ENCODE data around the gene GHRH.

The GHRH gene

GRCh38 chr20:37259865-37260264 is 1.7 kb downstream of the GHRH start:
- no peak for DNase-seq

GRCh38 chr20:37259031-37259430 is 2.6 kb downstream of the GHRH start:
- DNase-seq, result no peak

DNA sequence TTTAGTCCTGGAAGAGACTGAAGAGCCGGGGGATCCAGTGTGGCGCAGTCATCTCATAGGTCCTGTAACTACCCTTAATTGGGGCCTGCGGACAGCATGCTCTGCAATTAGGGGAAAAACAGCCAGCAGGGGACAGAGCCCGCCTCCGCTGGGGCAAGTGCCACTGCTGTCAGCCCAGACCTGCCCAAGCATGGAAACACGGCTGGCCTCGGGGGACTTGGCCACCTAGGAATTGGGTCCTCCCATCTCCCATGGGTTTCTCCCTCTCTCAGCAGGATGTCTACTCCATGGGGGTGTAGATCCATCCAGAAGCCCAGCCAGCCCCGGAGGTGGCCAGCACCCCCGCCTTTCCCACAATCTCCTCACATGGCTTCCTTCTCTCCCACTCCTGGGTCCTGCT is 3.6 kb downstream of the GHRH start:
- DNase-seq, result no peak

DNA sequence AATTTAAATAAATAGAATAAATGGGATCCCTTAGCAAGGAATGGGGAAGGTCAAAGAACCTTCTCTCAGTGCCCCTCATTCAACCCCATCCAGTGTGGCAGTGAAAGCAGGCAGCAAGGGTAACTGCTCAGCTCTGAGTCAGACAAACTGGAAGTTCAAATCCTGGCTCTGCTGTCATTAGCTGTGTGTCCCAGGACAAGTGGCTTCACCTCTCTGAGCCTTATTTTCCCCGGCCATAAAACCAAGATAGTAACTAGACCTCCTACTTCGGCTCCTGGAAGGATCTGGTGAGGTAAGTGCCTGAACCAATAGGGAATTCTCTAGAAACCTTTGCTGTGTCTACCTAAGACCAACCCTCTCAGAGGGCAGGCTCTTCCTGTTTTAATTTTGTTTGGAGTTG is 4.1 kb downstream of the GHRH start:
- no peak for DNase-seq

DNA sequence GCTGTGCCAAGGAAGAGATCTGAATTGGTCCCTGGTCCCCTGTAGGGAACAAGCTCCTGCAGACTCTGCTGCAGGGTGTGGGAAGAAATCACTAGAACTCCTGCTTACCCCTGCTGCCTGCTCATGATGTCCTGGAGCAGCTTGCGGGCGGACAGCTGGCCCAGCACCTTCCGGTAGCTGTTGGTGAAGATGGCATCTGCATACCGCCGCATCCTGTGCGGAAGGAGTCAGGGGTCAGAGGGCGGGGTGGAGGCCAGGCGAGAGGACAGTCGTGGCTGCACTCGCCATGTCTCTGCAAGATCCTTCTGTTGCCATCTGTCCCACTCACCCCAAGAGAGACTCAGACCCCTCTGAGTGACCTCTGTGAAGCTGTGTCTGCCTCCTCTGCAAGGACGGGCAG is 5.3 kb downstream of the GHRH start:
- no peak for DNase-seq

GRCh38 chr20:37254114-37254878 is 7.3 kb downstream of the GHRH start:
- DNase-seq, result no peak

DNA sequence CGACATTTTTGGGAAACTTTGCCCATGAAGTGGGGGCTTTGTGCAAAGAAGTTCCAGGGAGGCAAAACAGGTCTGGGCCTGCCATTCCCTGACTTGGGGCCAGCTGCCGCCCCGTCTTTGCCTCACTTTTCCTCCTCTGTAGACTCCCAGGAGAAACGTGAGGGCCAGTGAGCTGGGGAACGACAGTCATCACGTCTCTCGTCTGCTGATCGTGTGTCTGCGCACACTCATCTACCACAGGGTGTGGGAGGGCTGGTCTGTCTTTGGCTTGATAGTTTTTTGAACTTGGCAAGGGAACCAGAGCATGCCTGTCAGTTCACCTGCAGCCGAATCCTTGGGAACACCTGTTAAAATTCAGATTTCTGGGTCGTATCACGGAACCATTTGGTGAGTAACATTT is 8.5 kb downstream of the GHRH start:
- no peak for DNase-seq

GRCh38 chr20:37251825-37252477 is 9.7 kb downstream of the GHRH start:
- DNase-seq, result no peak

DNA sequence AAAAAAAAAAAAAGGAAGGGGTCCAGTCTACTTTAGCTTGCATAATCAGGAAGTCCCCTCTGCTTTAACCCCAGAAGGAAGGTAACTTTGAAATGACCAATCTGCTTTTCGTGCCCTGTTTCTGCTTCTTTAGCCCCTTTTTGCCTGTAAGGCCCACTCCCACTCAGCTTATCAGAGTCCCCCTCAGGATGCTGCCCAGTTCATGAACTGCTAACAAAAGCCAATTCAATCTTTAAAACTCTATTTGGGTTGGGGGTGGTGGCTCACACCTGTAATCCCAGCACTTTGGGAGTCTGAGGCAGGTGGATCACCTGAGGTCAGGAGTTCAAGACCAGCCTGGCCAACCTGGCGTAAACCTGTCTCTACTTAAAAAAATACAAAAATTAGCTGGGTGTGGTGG is 12.3 kb downstream of the GHRH start:
- no peak for DNase-seq

- no peak for DNase-seq
Observed at GRCh38 chr20:37247547-37247946, 14.1 kb downstream of the GHRH start.

DNA sequence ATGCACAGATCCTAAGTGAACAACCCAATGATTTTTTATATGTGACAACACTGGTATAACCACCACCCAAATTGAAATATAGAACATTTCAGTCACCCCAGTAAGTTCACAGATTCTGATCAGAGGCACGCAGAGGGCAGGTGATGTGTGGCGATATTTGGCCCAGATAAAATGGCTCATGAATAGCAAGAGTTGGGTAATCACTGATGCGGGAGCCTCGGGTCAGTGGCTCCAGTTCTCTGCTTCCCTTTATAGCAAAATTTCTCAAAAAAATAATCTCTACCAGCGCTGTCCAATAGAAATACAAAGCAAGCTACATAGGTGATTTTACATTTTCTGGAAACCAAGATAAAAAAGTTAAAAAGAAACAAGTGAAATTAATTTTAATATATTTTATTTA is 14.9 kb downstream of the GHRH start:
- DNase-seq, result no peak

GRCh38 chr20:37245216-37246150 is 16.1 kb downstream of the GHRH start:
- DNase-seq, result no peak

GRCh38 chr20:37244572-37244957 is 17.0 kb downstream of the GHRH start:
- DNase-seq, result no peak

DNA sequence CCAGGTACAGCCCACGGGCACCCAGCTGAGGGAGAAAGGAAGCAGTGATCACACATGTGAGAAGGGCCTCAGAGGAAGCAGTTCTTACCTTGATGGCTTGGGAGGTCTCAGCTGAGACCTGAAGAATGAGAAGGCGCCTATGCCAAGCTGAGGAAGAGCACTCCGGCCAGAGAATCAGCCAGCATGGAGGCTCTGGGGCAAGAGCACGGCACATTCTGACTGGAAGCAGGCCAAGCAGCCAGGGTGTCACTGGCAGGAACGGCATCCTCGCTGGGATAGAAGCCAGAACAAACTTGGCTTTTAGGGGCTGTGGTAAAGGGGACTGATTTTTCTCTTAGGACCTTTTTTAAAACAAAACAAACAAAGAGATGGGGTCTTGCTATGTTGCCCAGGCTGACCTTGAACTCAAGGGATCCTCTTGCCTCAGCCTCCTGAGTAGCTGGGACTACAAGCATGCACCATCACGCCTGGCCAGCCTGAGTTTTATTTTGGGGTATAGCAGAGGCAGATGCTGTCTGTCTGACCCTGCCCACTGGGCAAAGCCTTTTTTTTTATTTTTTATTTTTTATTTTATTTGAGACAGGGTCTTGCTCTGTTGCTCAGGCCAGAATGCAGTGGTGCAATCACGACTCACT is 17.6 kb downstream of the GHRH start:
- no peak for DNase-seq

GRCh38 chr20:37243076-37243936 is 18.3 kb downstream of the GHRH start:
- DNase-seq, result no peak

DNA sequence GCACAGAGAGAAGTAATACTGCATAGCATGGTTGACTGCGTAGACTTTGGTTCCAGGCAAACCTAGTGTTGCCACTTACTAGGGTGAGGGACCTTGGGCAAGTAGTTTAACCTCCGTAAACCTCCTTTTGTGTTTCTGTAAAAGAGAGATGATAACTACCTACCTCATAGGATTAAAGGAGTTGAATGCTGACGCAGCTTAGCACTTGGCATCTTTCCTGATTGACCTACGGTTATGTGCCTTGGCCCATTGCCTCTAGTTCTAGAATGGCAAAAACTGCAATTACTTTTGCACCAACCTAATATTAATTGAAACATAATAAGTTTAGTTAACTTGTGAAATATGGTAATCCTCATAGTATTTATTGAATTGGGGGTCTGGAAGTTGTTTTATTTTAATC is 19.1 kb downstream of the GHRH start:
- DNase-seq, result no peak

- no peak for DNase-seq
Observed at GRCh38 chr20:37240337-37241067, 21.1 kb downstream of the GHRH start.

GRCh38 chr20:37238935-37239451 is 22.6 kb downstream of the GHRH start:
- no peak for DNase-seq

DNA sequence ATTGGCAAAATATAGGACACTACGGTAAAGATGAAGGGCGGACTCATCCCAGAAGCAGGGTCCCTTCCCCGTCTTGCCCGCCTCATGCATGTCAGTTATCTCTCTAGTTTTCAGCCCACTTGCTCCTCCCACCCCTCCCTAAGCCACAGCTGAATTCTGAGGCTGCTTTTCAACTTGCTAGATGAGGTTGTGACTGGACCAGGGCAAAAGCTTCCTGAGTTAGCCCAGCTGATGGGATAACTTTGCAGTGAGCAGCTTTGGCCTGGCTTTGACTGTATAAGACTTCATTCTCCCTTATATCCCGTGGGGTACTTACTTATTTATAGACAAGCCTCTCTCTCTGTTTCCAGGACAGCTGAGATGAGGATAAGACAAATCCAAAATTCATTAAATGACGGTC is 23.2 kb downstream of the GHRH start:
- DNase-seq, result no peak

- no peak for DNase-seq
Observed at GRCh38 chr20:37237656-37238055, 24.0 kb downstream of the GHRH start.

DNA sequence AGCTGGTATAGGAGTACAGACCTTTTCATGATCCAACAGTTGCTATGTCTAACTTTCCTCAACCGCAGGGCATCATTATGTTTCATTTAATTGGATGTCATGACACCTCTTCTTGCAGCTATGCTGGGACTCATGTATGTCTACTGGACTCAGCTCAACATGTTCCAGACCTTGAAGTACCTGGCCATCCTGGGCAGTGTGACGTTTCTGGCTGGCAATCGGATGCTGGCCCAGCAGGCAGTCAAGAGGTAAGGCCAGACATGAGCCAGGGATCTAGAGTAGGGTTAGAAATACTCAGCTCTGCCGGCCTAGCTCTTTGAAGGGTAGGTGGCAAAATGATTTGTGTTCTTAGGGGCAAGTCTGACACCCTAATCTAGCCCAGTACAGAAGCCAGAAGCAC is 25.2 kb downstream of the GHRH start:
- DNase-seq, result no peak
